H1 (cell line): Measurements from ENCODE around the gene SLIT3. TPM values are rescaled to one million over a fixed set of nuclear protein-coding genes. Genes with fewer than 3 reads are reported as not detected.

Experiments
- CTCF ChIA-PET: fragments of 300-600 bp; sonication (Branson Sonifier 250); formaldehyde crosslinking; loops from one replicate; lab custom pipeline; 2021; ENCODE audit not compliant: partially characterized antibody; lab: Charles Lee
- POLR2A ChIA-PET: fragments of 300-600 bp; sonication (Branson Sonifier 250); formaldehyde crosslinking; loops from one replicate; lab custom pipeline; 2021; ENCODE audit warnings: inconsistent platforms; ENCODE audit not compliant: partially characterized antibody; lab: Charles Lee
- DNase-seq, 2 experiments: peaks; one replicate each; pipeline versions ENCODE4 v3.0.0 to v3.0.0-alpha.2; 2010 to 2022; ENCODE audit warnings: low spot score in 2 of 2, low read depth in 1 of 2, mixed read lengths in 1 of 2
- FAIRE-seq: peaks from 2 replicates; lab custom pipeline; 2011; peaks lifted over from hg19 to GRCh38; lab: Jason Lieb, UNC
- H2AFZ ChIP-seq: 2 replicates; pipeline ENCODE4 v1.8.1; 2012; ENCODE audit warnings: low read length, inconsistent platforms
- H2AK5ac ChIP-seq: 2 replicates; pipeline ENCODE4 v1.6.1; 2013; ENCODE audit warnings: low read depth, low read length
- H2BK120ac ChIP-seq: replicated peaks from 2 replicates; pipeline ENCODE3; 2013; ENCODE audit warnings: low read depth, low read length, inconsistent platforms
- H2BK12ac ChIP-seq: 2 replicates; pipeline ENCODE4 v1.6.1; 2013; ENCODE audit warnings: low read depth, low read length
- H2BK15ac ChIP-seq: 2 replicates; pipeline ENCODE4 v1.6.1; 2013; ENCODE audit warnings: low read length
- H2BK20ac ChIP-seq: 2 replicates; pipeline ENCODE4 v1.6.1; 2013; ENCODE audit warnings: low read length
- H2BK5ac ChIP-seq: 2 replicates; pipeline ENCODE4 v1.6.1; 2013; ENCODE audit warnings: low read depth, low read length
- H3K14ac ChIP-seq: 2 replicates; pipeline ENCODE4 v1.6.1; 2013; ENCODE audit warnings: inconsistent platforms; ENCODE audit not compliant: insufficient read length
- H3K18ac ChIP-seq: 2 replicates; pipeline ENCODE4 v1.6.1; 2013; ENCODE audit warnings: low read length; ENCODE audit errors: extremely low read depth
- H3K23ac ChIP-seq: 2 replicates; pipeline ENCODE4 v1.6.1; 2013; ENCODE audit warnings: inconsistent platforms; ENCODE audit not compliant: insufficient read length
- H3K23me2 ChIP-seq: 2 replicates; pipeline ENCODE4 v1.6.1; 2013; ENCODE audit warnings: low read depth, low read length
- H3K27ac ChIP-seq: 2 replicates; pipeline ENCODE4 v1.6.1; 2011; ENCODE audit warnings: low read depth, low read length, inconsistent platforms
- H3K27me3 ChIP-seq, 4 experiments: replicated peaks in 1 of 4; 1 replicate in 1 of 4; 2 replicates in 3 of 4; pipeline versions ENCODE4 v1.6.1 to v1.8.1; 2011 to 2013; ENCODE audit warnings: low read length in 3 of 4, mild to moderate bottlenecking in 3 of 4, inconsistent platforms in 2 of 4, mixed read lengths in 2 of 4, moderate library complexity in 1 of 4; ENCODE audit not compliant: control insufficient read depth in 3 of 4, insufficient read depth in 3 of 4; ENCODE audit errors: extremely low read depth in 1 of 4
- H3K36me3 ChIP-seq, 4 experiments: 2 replicates each; pipeline versions ENCODE4 v1.6.1 to v1.8.1; 2011 to 2013; ENCODE audit warnings: mild to moderate bottlenecking in 4 of 4, low read length in 3 of 4, moderate library complexity in 2 of 4, control low read depth in 1 of 4, inconsistent platforms in 1 of 4; ENCODE audit not compliant: insufficient read depth in 4 of 4, control insufficient read depth in 2 of 4
- H3K4ac ChIP-seq: replicated peaks from 2 replicates; pipeline ENCODE3; 2013; ENCODE audit warnings: low read length, low read depth, mixed read lengths, inconsistent platforms; ENCODE audit not compliant: insufficient read length
- H3K4me1 ChIP-seq, 4 experiments: replicated peaks in 1 of 4; 1 replicate in 1 of 4; 2 replicates in 3 of 4; pipeline versions ENCODE4 v1.6.1 to v1.8.1; 2011 to 2013; ENCODE audit warnings: low read length in 3 of 4, inconsistent platforms in 2 of 4, mixed read lengths in 1 of 4; ENCODE audit not compliant: insufficient read depth in 4 of 4, control insufficient read depth in 3 of 4
- H3K4me2 ChIP-seq, 2 experiments: 2 replicates each; pipeline versions ENCODE4 v1.6.1 to v1.8.1; 2011 to 2013; ENCODE audit warnings: low read depth in 2 of 2, low read length in 2 of 2, control low read depth in 1 of 2, inconsistent platforms in 1 of 2, mild to moderate bottlenecking in 1 of 2; ENCODE audit not compliant: insufficient read depth in 1 of 2
- H3K4me3 ChIP-seq, 4 experiments: fragments of 200-600, 300-600 bp in 1 of 4; sonication (generic), shearing (Covaris generic), sonication (Bioruptor Twin) in 1 of 4; 2 replicates each; pipeline versions ENCODE4 v1.5.1 to v1.8.1; 2011 to 2016; ENCODE audit warnings: low read length in 4 of 4, low read depth in 3 of 4, control low read depth in 2 of 4, inconsistent platforms in 2 of 4, mild to moderate bottlenecking in 2 of 4, mixed read lengths in 1 of 4, moderate library complexity in 1 of 4; ENCODE audit not compliant: insufficient read depth in 2 of 4; ENCODE audit errors: extremely low read depth in 1 of 4
- H3K56ac ChIP-seq: replicated peaks from 2 replicates; pipeline ENCODE3; 2013; ENCODE audit warnings: low read depth, mild to moderate bottlenecking, mixed read lengths, low read length, inconsistent platforms; ENCODE audit not compliant: insufficient read length
- H3K79me1 ChIP-seq: 2 replicates; pipeline ENCODE4 v1.6.1; 2013; ENCODE audit warnings: low read depth, low read length, control low read depth
- H3K79me2 ChIP-seq, 2 experiments: 2 replicates each; pipeline versions ENCODE4 v1.6.1 to v1.8.1; 2012 to 2013; ENCODE audit warnings: low read length in 2 of 2, mild to moderate bottlenecking in 2 of 2, inconsistent platforms in 1 of 2; ENCODE audit not compliant: insufficient read depth in 2 of 2, control insufficient read depth in 1 of 2
- H3K9ac ChIP-seq, 4 experiments: replicated peaks in 1 of 4; 1 replicate in 1 of 4; 2 replicates in 3 of 4; pipeline versions ENCODE4 v1.6.1 to v1.8.1; 2011 to 2013; ENCODE audit warnings: low read depth in 3 of 4, low read length in 3 of 4, control low read depth in 2 of 4, mild to moderate bottlenecking in 2 of 4, moderate library complexity in 2 of 4, inconsistent platforms in 1 of 4; ENCODE audit errors: extremely low read depth in 1 of 4
- H3K9me3 ChIP-seq, 2 experiments: 2 replicates each; pipeline versions ENCODE4 v1.6.1 to v1.8.1; 2012 to 2013; ENCODE audit warnings: mild to moderate bottlenecking in 2 of 2, moderate library complexity in 2 of 2, control low read depth in 1 of 2, inconsistent platforms in 1 of 2, low read depth in 1 of 2, low read length in 1 of 2, mixed read lengths in 1 of 2; ENCODE audit not compliant: insufficient read depth in 2 of 2
- H4K20me1 ChIP-seq, 2 experiments: replicated peaks in 1 of 2; 2 replicates each; pipeline versions ENCODE3 to v1.8.1; 2011 to 2013; ENCODE audit warnings: inconsistent platforms in 2 of 2, low read length in 2 of 2, mild to moderate bottlenecking in 1 of 2; ENCODE audit not compliant: insufficient read depth in 2 of 2, control insufficient read depth in 1 of 2
- H4K5ac ChIP-seq: 2 replicates; pipeline ENCODE4 v1.6.1; 2013; ENCODE audit warnings: low read length, low read depth, mixed read lengths, inconsistent platforms; ENCODE audit not compliant: insufficient read length
- H4K8ac ChIP-seq: 2 replicates; pipeline ENCODE4 v1.8.0; 2013; ENCODE audit warnings: mild to moderate bottlenecking, moderate library complexity, low read length, inconsistent platforms; ENCODE audit not compliant: insufficient read depth; ENCODE audit errors: extremely low read depth
- H4K91ac ChIP-seq: replicated peaks from 2 replicates; pipeline ENCODE3; 2013; ENCODE audit warnings: low read length, mixed read lengths, inconsistent platforms; ENCODE audit not compliant: insufficient read length
- GABPA ChIP-seq: IDR thresholded peaks from 2 replicates; pipeline ENCODE4 v1.6.1; 2011; ENCODE audit warnings: mild to moderate bottlenecking, low read length, moderate library complexity, borderline replicate concordance; ENCODE audit not compliant: insufficient read depth
- RXRA ChIP-seq: IDR thresholded peaks from 2 replicates; pipeline ENCODE4 v1.6.1; 2011; ENCODE audit warnings: low read depth, mild to moderate bottlenecking, low read length, moderate library complexity; ENCODE audit not compliant: insufficient read depth
- SIN3A ChIP-seq, 2 experiments: IDR thresholded peaks in 1 of 2; conservative IDR thresholded peaks in 1 of 2; 2 replicates each; pipeline ENCODE4 v1.6.1; 2011 to 2012; ENCODE audit warnings: low read length in 2 of 2, improper control_type of control experiment in 1 of 2, low read depth in 1 of 2, mild to moderate bottlenecking in 1 of 2
- WGBS, 2 experiments: shearing (Covaris generic) in 1 of 2; methylation state at CpG; one replicate each; pipeline versions ENCODE4 v1.1.6 to v1.1.7; 2013 to 2015; ENCODE audit warnings: low lambda C conversion rate in 2 of 2, mixed read lengths in 2 of 2, inconsistent platforms in 1 of 2, low coverage in 1 of 2, missing lambda C conversion rate in 1 of 2; ENCODE audit not compliant: insufficient replicate concordance in 2 of 2, insufficient coverage in 1 of 2, insufficient read length in 1 of 2; ENCODE audit errors: extremely low coverage in 1 of 2, missing lambda C conversion rate in 1 of 2; 5-methylcytosine and 5-hydroxymethylcytosine counted together
- polyA plus RNA-seq, 7 experiments: library from polyadenylated mRNA; depleted of rRNA in 3 of 7; stranded (reverse) in 5 of 7; unstranded in 2 of 7; fragments of >200 nt in 5 of 7; fragments of 200-250 nt in 2 of 7; gene quantifications; 1 replicate in 5 of 7; 2 replicates in 1 of 7; 4 replicates in 1 of 7; pipeline versions ENCODE4 v1.2.1 to v1.2.3, GENCODE V29; 2011 to 2013; ENCODE audit warnings: missing spikeins in 2 of 7, mixed read lengths in 2 of 7
- total RNA-seq: library from RNA; stranded (reverse); fragmentation: NEBNext Ultra II Directional; extraction: Animal tissue kit (Norgen Biotek cat#: 25700); gene quantifications from 2 replicates; pipeline ENCODE4 v1.2.1, GENCODE V29; 2021
- TF ChIP-seq, protein P1 (sequence below): IDR thresholded peaks from 2 replicates; pipeline ENCODE4 v1.6.1; 2012; ENCODE audit warnings: inconsistent platforms

Gene SLIT3
- total and polyA plus RNA-seq, 2 of the 8 experiments (the other 6 are each of a cell fraction or from before 2014, with no cell fraction given) = 1.1 to 1.2 TPM

DNA sequence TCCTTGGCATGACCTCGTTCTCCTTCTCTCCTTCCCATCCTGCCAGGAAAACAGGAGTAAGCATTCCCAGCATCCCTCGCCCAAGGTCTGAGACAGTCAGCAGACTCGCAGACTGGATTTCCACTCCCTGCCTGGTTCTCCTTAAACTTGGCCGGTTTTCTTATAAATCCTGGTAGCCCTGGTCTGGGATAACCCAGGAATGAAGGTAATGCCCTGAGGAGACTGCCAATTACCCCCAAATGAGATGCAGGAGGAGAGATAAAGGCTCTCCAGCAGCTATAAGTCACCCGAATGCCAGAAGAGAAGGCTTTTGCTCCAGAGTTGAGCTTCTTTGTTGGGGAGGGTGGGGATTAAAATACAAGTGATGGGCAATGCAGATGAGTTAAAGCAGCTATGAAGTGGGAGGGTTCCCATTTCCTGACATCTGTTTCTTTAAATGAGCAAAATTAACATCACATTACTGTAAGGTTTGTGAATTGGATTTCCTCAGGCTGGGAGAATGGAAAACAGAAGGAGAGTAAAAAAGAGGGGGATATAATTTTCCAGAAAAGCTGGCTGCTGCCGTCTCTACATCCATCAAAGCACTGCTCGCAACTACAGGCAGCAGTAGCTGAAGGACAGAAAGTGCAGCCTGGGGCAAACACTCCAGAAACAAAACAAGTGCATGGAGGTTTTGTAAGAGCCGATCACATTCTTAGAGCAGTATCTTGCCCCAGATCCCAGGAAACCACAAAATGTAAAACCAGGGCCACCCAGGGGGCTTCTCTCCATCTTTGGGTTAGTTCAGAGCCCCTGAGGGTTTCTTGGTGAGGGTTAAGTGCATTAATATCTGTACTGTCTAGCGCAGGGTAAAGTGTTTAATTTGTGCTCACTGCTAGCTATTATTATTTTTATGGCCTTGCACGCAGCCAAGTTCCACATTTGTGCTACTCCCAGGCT, 544.2 kb downstream of the SLIT3 start:
- no peaks in the 10 kb centered on the region for H4K20me1 ChIP-seq
- no peak overlapping the region for H3K27ac ChIP-seq
- 87% methylated on average over 10 of the region's 10 CpGs; no CpG with 5 or more reads in 1 of the 2 experiments for WGBS, 2 experiments
- TF ChIP-seq, protein P1, sequence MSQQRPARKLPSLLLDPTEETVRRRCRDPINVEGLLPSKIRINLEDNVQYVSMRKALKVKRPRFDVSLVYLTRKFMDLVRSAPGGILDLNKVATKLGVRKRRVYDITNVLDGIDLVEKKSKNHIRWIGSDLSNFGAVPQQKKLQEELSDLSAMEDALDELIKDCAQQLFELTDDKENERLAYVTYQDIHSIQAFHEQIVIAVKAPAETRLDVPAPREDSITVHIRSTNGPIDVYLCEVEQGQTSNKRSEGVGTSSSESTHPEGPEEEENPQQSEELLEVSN = no peak
- TF ChIP-seq GABPA (no peak), RXRA (no peak), SIN3A (conservative IDR thresholded peaks at IDR 0.05 in 1 of 2, IDR thresholded peaks at IDR 0.05 in 1 of 2; ENCODE audit: low read depth in 1 of 2, low read length in 2 of 2) (no peak)
- no peak for FAIRE-seq
- no peak overlapping the region for H2AFZ ChIP-seq
- no peak overlapping the region for H2AK5ac ChIP-seq
- no peak overlapping the region for H3K18ac ChIP-seq
- H2BK5ac ChIP-seq = no peak overlapping the region
- no peaks in the 10 kb centered on the region for H3K23me2 ChIP-seq
- peak overlapping the region; percentile 15 for H4K91ac ChIP-seq
- no peak overlapping the region for H2BK12ac ChIP-seq
- H2BK20ac ChIP-seq = no peak overlapping the region
- H4K8ac ChIP-seq = no peak overlapping the region
- POLR2A ChIA-PET = no interaction called here
- CTCF ChIA-PET = interaction anchor here (0.8 to 2.3 kb wide), 7 partner anchors 9 to 191 kb away, joined by 3 to 8 read pairs (median 4); no protein-coding TSS in a partner anchor
- no peaks in the 10 kb centered on the region for H3K27me3 ChIP-seq
- H3K79me2 ChIP-seq = no peaks in the 10 kb centered on the region
- no peak overlapping the region for H2BK15ac ChIP-seq
- H4K5ac ChIP-seq = no peak overlapping the region
- no peak for DNase-seq
- no peak overlapping the region for H3K4me2 ChIP-seq
- H3K14ac ChIP-seq = no peak overlapping the region
- H3K36me3 ChIP-seq = no peaks in the 10 kb centered on the region
- no peaks in the 10 kb centered on the region for H3K79me1 ChIP-seq
- H3K4ac ChIP-seq = no peak overlapping the region
- no peak overlapping the region for H3K23ac ChIP-seq
- no peak overlapping the region for H3K4me3 ChIP-seq
- H3K4me1 ChIP-seq = peaks cover 0 to 3% (median 1%) of the 10 kb centered on the region in 4 experiments; a peak in 1 of 7 replicates
- no peak overlapping the region for H3K56ac ChIP-seq
- no peak overlapping the region for H3K9ac ChIP-seq
- no peak overlapping the region for H2BK120ac ChIP-seq
- H3K9me3 ChIP-seq = no peaks in the 10 kb centered on the region
